K562 (cell line): Measurements from ENCODE around the gene DMD.

Experiments
- ATF6 ChIP-seq: sonication (generic); formaldehyde crosslinking; IDR thresholded peaks from 2 replicates; pipeline ENCODE4 v1.4.0; 2020; ENCODE audit warnings: mild to moderate bottlenecking, missing genetic modification reagents
- BDP1 ChIP-seq: IDR thresholded peaks from 3 replicates; pipeline ENCODE4 v1.6.1; 2011; ENCODE audit not compliant: insufficient read length, insufficient read depth
- CHAMP1 ChIP-seq: fragments of 450-650 bp; IDR thresholded peaks from 2 replicates; pipeline ENCODE4 v1.6.1; 2016; ENCODE audit warnings: mild to moderate bottlenecking
- CTCF ChIP-seq, 3 experiments: IDR thresholded peaks in 2 of 3; conservative IDR thresholded peaks in 1 of 3; 2 replicates each; pipeline ENCODE4 v1.5.1; 2011 to 2012; ENCODE audit warnings: low read length in 3 of 3, mild to moderate bottlenecking in 3 of 3, control low read depth in 2 of 3, improper control_type of control experiment in 1 of 3, inconsistent platforms in 1 of 3, low read depth in 1 of 3, mixed read lengths in 1 of 3, moderate library complexity in 1 of 3; ENCODE audit not compliant: insufficient read depth in 2 of 3
- ETS1 ChIP-seq: conservative IDR thresholded peaks from 2 replicates; pipeline ENCODE4 v1.6.1; 2011; ENCODE audit warnings: low read depth, mild to moderate bottlenecking, low read length; ENCODE audit not compliant: control insufficient read depth
- EZH2 ChIP-seq: IDR thresholded peaks from 2 replicates; pipeline ENCODE4 v1.6.1; 2012; ENCODE audit warnings: low read depth, mild to moderate bottlenecking, inconsistent platforms, low read length, borderline replicate concordance
- HDAC2 ChIP-seq: fragments of 450-650 bp; IDR thresholded peaks from 2 replicates; pipeline ENCODE4 v1.6.1; 2016; ENCODE audit warnings: mild to moderate bottlenecking
- MLX ChIP-seq, 2 experiments: fragments of 450-650 bp in 1 of 2; sonication (generic) in 1 of 2; formaldehyde crosslinking; conservative IDR thresholded peaks; 2 replicates each; pipeline versions ENCODE4 v1.4.0 to v1.8.1; 2020 to 2022; ENCODE audit warnings: mild to moderate bottlenecking in 1 of 2, missing genetic modification reagents in 1 of 2
- MYC ChIP-seq, 2 experiments: fragments of 250-450 bp in 1 of 2; sonication (Bioruptor Pico) in 1 of 2; IDR thresholded peaks; 2 replicates each; pipeline versions ENCODE4 v1.5.1 to v1.6.1; 2012 to 2021; ENCODE audit warnings: low read depth in 2 of 2, borderline replicate concordance in 1 of 2, improper control_type of control experiment in 1 of 2, low read length in 1 of 2, mild to moderate bottlenecking in 1 of 2, moderate library complexity in 1 of 2
- POLR2A ChIP-seq: fragments of 450-650 bp; conservative IDR thresholded peaks from 2 replicates; pipeline ENCODE4 v1.6.1; 2016
- USF2 ChIP-seq: sonication (generic); formaldehyde crosslinking; IDR thresholded peaks from 2 replicates; pipeline ENCODE4 v1.5.0; 2020; ENCODE audit warnings: missing genetic modification reagents
- ZNF143 ChIP-seq: sonication (generic); formaldehyde crosslinking; IDR thresholded peaks from 2 replicates; pipeline ENCODE4 v1.9.0; 2022; ENCODE audit warnings: mild to moderate bottlenecking, missing genetic modification reagents

- no peak for TF ChIP-seq BDP1
- TF ChIP-seq CTCF (IDR thresholded peaks at IDR 0.05 in 2 of 3, conservative IDR thresholded peaks at IDR 0.05 in 1 of 3; ENCODE audit: insufficient read depth in 2 of 3, low read depth in 1 of 3, low read length in 3 of 3): no peak
- no peak for TF ChIP-seq ATF6 (CRISPR knock-in tag)
- no peak for TF ChIP-seq POLR2A
- no peak for TF ChIP-seq EZH2
- no peak for TF ChIP-seq ETS1
- TF ChIP-seq MLX (CRISPR knock-in tag; conservative IDR thresholded peaks at IDR 0.05): no peak
- TF ChIP-seq HDAC2: no peak
- no peak for TF ChIP-seq MYC (IDR thresholded peaks at IDR 0.05; ENCODE audit: low read depth, low read length)
- TF ChIP-seq MYC (CRISPR knock-in tag; IDR thresholded peaks at IDR 0.05; ENCODE audit: borderline replicate concordance, low read depth): no peak
- no peak for TF ChIP-seq USF2 (CRISPR knock-in tag)
- no peak for TF ChIP-seq ZNF143
- TF ChIP-seq CHAMP1: no peak
Measured at GRCh38 chrX:32868524-32868895, 342.8 kb downstream of the DMD start.
